Neuron (in vitro differentiated cells): ENCODE data around the gene CMIP.

Experiments used
- H2AFZ ChIP-seq: one replicate; pipeline ENCODE4 v1.6.1; 2013; ENCODE audit warnings: low read depth, mild to moderate bottlenecking, inconsistent platforms, low read length, moderate library complexity
- H3K27me3 ChIP-seq: one replicate; pipeline ENCODE4 v1.6.1; 2013; ENCODE audit warnings: low read length; ENCODE audit not compliant: insufficient read depth
- H3K36me3 ChIP-seq: one replicate; pipeline ENCODE4 v1.6.1; 2013; ENCODE audit warnings: low read length; ENCODE audit not compliant: insufficient read depth
- H3K4me1 ChIP-seq: one replicate; pipeline ENCODE4 v1.6.1; 2013; ENCODE audit warnings: low read length; ENCODE audit not compliant: insufficient read depth
- H3K4me3 ChIP-seq: 2 replicates; pipeline ENCODE4 v1.5.1; 2013; ENCODE audit warnings: mild to moderate bottlenecking, low read length, moderate library complexity
- H3K9me3 ChIP-seq: one replicate; pipeline ENCODE4 v1.6.1; 2013; ENCODE audit warnings: low read length

CMIP gene

DNA sequence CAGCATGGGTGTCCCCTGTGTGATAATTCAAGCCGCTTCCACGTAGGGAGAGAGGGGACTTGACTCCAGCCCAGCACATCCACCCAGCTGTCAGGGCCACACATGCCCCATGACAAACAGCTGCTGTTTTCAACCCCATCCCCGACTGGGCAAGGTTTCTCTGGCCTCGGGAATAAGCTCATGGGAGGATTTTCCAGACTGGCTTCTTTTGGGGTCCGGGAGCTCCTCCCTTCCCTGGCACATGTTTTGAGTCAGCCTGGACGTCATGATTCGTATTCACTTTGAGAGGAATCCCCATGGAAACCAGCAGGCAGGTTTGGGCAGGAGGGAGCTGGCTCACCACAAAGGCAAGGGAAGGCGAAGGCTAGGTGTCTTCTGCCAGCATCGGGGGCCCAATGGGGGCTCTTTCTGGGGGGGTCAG is 156.4 kb downstream of the CMIP start:
- no peak overlapping the region for H3K4me3 ChIP-seq
- H3K4me1 ChIP-seq: peaks cover 17% of the 10 kb centered on the region
- no peaks in the 10 kb centered on the region for H3K9me3 ChIP-seq
- peaks cover 4% of the 10 kb centered on the region for H3K36me3 ChIP-seq
- no peak overlapping the region for H2AFZ ChIP-seq
- no peaks in the 10 kb centered on the region for H3K27me3 ChIP-seq

DNA sequence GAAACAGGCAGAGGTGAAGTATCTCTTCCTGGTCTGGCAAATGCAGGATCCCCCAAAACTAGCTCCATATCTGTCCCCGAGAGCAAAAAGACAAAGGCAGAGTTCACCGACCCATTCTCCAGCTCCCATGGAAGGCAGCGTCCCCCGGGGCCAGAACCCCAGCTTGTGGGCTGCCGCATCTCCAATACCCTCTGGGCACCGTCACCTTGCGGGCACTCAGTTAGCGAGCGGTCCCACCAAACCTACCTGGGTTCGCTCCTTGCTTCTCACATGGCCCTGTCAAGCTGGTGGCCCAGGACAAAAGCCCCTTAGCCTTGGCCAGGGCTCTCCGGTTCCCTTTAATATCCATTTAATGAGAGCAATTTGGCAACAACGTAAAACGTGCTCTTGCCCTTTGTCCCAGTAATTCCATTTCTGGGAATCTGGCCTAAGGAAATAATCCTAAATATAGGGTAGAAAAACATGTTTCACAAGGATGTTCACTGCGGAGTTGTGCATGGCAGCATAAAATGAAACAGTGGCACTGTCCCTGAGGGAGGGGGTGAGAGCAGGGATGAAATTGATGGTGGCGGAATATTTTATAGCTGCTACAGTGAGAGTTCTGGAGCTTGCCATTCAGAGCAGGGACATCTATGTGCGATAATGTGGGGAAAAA is 157.1 kb downstream of the CMIP start:
- no peak overlapping the region for H2AFZ ChIP-seq
- no peaks in the 10 kb centered on the region for H3K27me3 ChIP-seq
- H3K4me1 ChIP-seq: peaks cover 17% of the 10 kb centered on the region
- no peak overlapping the region for H3K4me3 ChIP-seq
- H3K9me3 ChIP-seq: no peaks in the 10 kb centered on the region
- peaks cover 4% of the 10 kb centered on the region for H3K36me3 ChIP-seq

- Histone ChIP-seq H3K36me3 (peaks cover 5% of the 10 kb centered on the region), H3K27me3 (no peaks in the 10 kb centered on the region), H3K4me3 (no peak overlapping the region), H3K4me1 (peaks cover 17% of the 10 kb centered on the region), H2AFZ (no peak overlapping the region), H3K9me3 (no peaks in the 10 kb centered on the region)
Measured at GRCh38 chr16:81602256-81602776, 157.7 kb downstream of the CMIP start.

- Histone ChIP-seq H3K4me1 (peaks cover 17% of the 10 kb centered on the region), H2AFZ (no peak overlapping the region), H3K27me3 (no peaks in the 10 kb centered on the region), H3K4me3 (no peak overlapping the region), H3K9me3 (no peaks in the 10 kb centered on the region), H3K36me3 (peaks cover 8% of the 10 kb centered on the region)
Measured at GRCh38 chr16:81602792-81603191, 158.2 kb downstream of the CMIP start.

DNA sequence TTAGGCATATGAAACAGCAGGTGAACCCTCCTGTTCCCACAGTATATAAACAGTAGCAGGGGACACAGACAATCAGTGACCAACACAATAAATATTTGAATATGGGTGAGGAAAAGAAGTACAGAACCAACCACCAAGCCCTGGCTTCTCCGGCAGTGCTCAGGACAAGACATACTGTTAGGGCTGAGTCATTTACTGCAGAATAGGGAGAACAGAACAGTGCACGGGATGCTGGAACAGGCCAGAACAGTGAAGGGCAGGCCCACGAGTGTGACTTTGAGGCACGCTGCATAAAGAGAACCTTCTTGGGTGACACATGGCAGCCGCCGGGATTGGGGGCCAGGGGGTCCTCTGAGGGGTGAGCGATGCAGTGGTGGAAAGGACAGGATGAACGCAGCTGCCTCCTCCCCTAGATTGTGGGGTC is 160.4 kb downstream of the CMIP start:
- H3K9me3 ChIP-seq: no peaks in the 10 kb centered on the region
- peaks cover 33% of the 10 kb centered on the region for H3K4me1 ChIP-seq
- H3K36me3 ChIP-seq: peaks cover 7% of the 10 kb centered on the region
- H3K4me3 ChIP-seq: no peak overlapping the region
- H2AFZ ChIP-seq: no peak overlapping the region
- no peaks in the 10 kb centered on the region for H3K27me3 ChIP-seq

- Histone ChIP-seq H3K4me1 (peaks cover 27% of the 10 kb centered on the region), H3K9me3 (no peaks in the 10 kb centered on the region), H3K4me3 (no peak overlapping the region), H2AFZ (no peak overlapping the region), H3K27me3 (no peaks in the 10 kb centered on the region), H3K36me3 (peaks cover 7% of the 10 kb centered on the region)
Measured at GRCh38 chr16:81606039-81606438, 161.4 kb downstream of the CMIP start.

DNA sequence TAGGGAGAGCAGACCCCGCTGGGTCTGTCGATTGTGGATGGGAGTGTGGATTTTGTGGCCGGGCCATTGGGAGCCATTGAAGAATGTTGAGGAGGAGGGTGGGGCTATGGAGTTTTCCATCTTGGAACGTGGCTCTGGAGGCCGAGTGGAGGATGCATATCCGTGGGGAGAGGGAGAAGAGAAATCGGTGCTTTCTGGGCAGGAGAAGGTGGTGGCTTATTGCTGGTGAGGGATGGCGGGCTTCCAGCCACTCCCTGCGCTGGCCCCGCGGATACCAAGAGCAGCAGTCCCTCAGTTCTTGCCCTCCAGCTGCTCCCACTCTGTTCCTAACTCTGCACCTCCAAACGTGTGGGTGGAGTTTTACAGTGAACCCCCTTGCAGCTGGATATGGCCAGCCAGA is 162.4 kb downstream of the CMIP start:
- Histone ChIP-seq H3K27me3 (no peaks in the 10 kb centered on the region), H3K9me3 (no peaks in the 10 kb centered on the region), H3K4me3 (no peak overlapping the region), H3K4me1 (peaks cover 20% of the 10 kb centered on the region), H2AFZ (no peak overlapping the region), H3K36me3 (peaks cover 7% of the 10 kb centered on the region)

DNA sequence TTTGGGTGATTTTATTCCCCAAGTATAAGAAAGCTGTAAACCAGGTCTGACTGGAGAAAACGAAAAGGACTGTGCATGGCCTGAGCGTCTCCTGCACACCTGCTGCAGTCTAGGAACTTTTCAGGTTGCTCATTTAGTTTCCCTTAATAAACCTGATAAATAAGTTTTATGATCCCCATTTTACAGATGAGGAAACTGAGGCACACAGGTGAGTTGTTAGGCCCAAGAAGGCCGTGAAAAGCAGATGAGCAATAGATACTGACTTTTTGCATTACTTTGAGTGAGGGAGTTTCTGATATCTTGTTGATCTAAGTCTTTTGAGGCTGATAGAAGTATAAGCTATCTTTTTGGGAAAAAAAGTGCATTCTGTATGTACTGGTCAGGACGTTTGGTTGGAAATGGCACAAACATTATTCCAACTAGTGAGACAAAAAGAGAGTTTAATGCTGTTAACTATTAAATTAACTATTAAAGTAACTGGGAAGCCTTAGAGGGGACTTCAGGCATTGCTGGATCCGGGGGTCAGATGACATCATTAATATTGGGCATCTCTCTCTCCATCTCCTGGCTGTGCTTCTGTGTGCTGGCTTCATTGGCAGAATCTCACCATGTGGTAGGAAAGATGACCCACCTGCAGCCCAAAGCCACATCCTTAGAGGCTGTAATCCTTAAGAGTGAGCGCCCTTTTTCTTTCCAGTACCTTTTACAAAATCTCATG is 163.4 kb downstream of the CMIP start:
- Histone ChIP-seq H2AFZ (no peak overlapping the region), H3K9me3 (no peaks in the 10 kb centered on the region), H3K4me3 (no peak overlapping the region), H3K4me1 (peaks cover 20% of the 10 kb centered on the region), H3K27me3 (no peaks in the 10 kb centered on the region), H3K36me3 (peaks cover 7% of the 10 kb centered on the region)

- H3K4me3 ChIP-seq: no peak overlapping the region
- no peaks in the 10 kb centered on the region for H3K27me3 ChIP-seq
- no peaks in the 10 kb centered on the region for H3K9me3 ChIP-seq
- H2AFZ ChIP-seq: no peak overlapping the region
- peaks cover 7% of the 10 kb centered on the region for H3K36me3 ChIP-seq
- H3K4me1 ChIP-seq: peaks cover 20% of the 10 kb centered on the region
Measured at GRCh38 chr16:81608523-81609209, 164.1 kb downstream of the CMIP start.

- no peak overlapping the region for H3K4me3 ChIP-seq
- peaks cover 20% of the 10 kb centered on the region for H3K4me1 ChIP-seq
- no peak overlapping the region for H2AFZ ChIP-seq
- H3K36me3 ChIP-seq: peaks cover 7% of the 10 kb centered on the region
- no peaks in the 10 kb centered on the region for H3K9me3 ChIP-seq
- no peaks in the 10 kb centered on the region for H3K27me3 ChIP-seq
Measured at GRCh38 chr16:81609323-81609892, 164.8 kb downstream of the CMIP start.

- Histone ChIP-seq H3K4me3 (no peak overlapping the region), H3K4me1 (peaks cover 20% of the 10 kb centered on the region), H3K9me3 (no peaks in the 10 kb centered on the region)
Measured at GRCh38 chr16:81610144-81610842, 165.7 kb downstream of the CMIP start.

DNA sequence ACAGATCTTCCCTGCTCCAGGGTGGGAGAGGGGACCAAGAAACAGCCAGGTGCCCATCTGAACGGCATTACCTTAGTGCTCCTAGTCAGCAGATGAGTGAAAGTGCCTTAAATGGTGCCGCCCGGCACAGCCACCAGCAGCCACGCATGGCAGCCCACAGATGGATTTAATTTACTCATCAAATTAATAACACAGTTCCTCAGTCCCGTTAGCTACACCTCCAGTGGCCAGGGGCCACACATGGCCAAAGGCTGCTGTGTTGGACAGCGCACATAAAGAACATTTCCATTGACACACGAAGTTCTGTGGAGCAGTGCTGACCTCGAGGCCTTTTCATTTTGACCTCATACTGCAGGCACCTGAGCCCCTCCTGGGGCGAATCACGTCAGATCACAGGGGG is 166.3 kb downstream of the CMIP start:
- H3K4me1 ChIP-seq: peaks cover 20% of the 10 kb centered on the region
- H3K36me3 ChIP-seq: peaks cover 7% of the 10 kb centered on the region
- H3K4me3 ChIP-seq: no peak overlapping the region
- no peak overlapping the region for H2AFZ ChIP-seq
- no peaks in the 10 kb centered on the region for H3K27me3 ChIP-seq
- H3K9me3 ChIP-seq: no peaks in the 10 kb centered on the region

More at GRCh38 chr16:81610144-81610842, 165.7 kb downstream of the CMIP start:
- peaks cover 7% of the 10 kb centered on the region for H3K36me3 ChIP-seq
- H2AFZ ChIP-seq: no peak overlapping the region
- no peaks in the 10 kb centered on the region for H3K27me3 ChIP-seq
